Fibroblast of villous mesenchyme (primary cell): ENCODE measurements around the gene KIAA1671. TPM values are rescaled to one million over a fixed set of nuclear protein-coding genes. Genes with fewer than 3 reads are reported as not detected.
"Not testable (repeated sequence)": the region's sequence is repeated elsewhere in the genome, so short reads cannot be mapped to it uniquely, and the experiment has no call there.

ENCODE experiments used
- DNase-seq: peaks from one replicate; pipeline ENCODE4 v3.0.0-alpha.2; 2010; ENCODE audit warnings: low read depth
- H3K4me3 ChIP-seq: 2 replicates; pipeline ENCODE4 v1.5.1; 2011; ENCODE audit warnings: low read depth, mild to moderate bottlenecking, low read length
- CTCF ChIP-seq: IDR thresholded peaks from 2 replicates; pipeline ENCODE4 v1.5.1; 2012; ENCODE audit warnings: low read depth, mild to moderate bottlenecking, low read length; ENCODE audit not compliant: insufficient read depth
- total RNA-seq: library from RNA; depleted of rRNA; stranded (reverse); fragments of >200 nt; gene quantifications from 2 replicates; pipeline ENCODE4 v1.2.3, GENCODE V29; 2012

KIAA1671 gene
- total RNA-seq, 1 donor: 3.5 TPM

- no peak overlapping the region for H3K4me3 ChIP-seq
- no peak for DNase-seq
- no peak for TF ChIP-seq CTCF
Measured at GRCh38 chr22:25174156-25174887, 221.8 kb downstream of the KIAA1671 start.

GRCh38 chr22:25174888-25175411 lies 222.4 kb downstream of the KIAA1671 start:
- H3K4me3 ChIP-seq: no peak overlapping the region
- DNase-seq: no peak
- no peak for TF ChIP-seq CTCF

- no peak for DNase-seq
- TF ChIP-seq CTCF: no peak
- no peak overlapping the region for H3K4me3 ChIP-seq
Measured at GRCh38 chr22:25176175-25176574, 223.7 kb downstream of the KIAA1671 start.

GRCh38 chr22:25176799-25177198 lies 224.3 kb downstream of the KIAA1671 start:
- no peak for TF ChIP-seq CTCF
- no peak overlapping the region for H3K4me3 ChIP-seq
- no peak for DNase-seq

- TF ChIP-seq CTCF: no peak
- DNase-seq: no peak
- no peak overlapping the region for H3K4me3 ChIP-seq
Measured at GRCh38 chr22:25177226-25177625, 224.7 kb downstream of the KIAA1671 start.

GRCh38 chr22:25177895-25178294 lies 225.4 kb downstream of the KIAA1671 start:
- no peak for TF ChIP-seq CTCF
- no peak overlapping the region for H3K4me3 ChIP-seq
- no peak for DNase-seq

- H3K4me3 ChIP-seq: not testable (repeated sequence)
Measured at GRCh38 chr22:25178348-25178747, 225.8 kb downstream of the KIAA1671 start.

GRCh38 chr22:25178869-25179631 lies 226.5 kb downstream of the KIAA1671 start:
- not testable (repeated sequence) for H3K4me3 ChIP-seq, DNase-seq

More at GRCh38 chr22:25178348-25178747, 225.8 kb downstream of the KIAA1671 start:
- DNase-seq: not testable (repeated sequence)
